Caki2 (cell line): Measurements from ENCODE around the gene FFAR2. TPM values are rescaled to one million over a fixed set of nuclear protein-coding genes. Genes with fewer than 3 reads are reported as not detected.

Experiments
- DNase-seq: peaks from one replicate; pipeline ENCODE4 v3.0.0-alpha.2; 2015; ENCODE audit warnings: low read depth
- in situ Hi-C: cut with HindIII; loops from 2 replicates; pipeline ENCODE4 v1.10.0; 2016; ENCODE audit warnings: low sequenced_read_pairs, low pct_unique_long_range_greater_than_20kb, mixed read lengths
- total RNA-seq: library from RNA; depleted of rRNA; stranded (reverse); fragments of >200 nt; shearing (Covaris generic); gene quantifications from 2 replicates; pipeline ENCODE4 v1.2.3, GENCODE V29; 2014; ENCODE audit warnings: low replicate concordance; rRNA removed

Gene FFAR2
- total RNA-seq, 1 experiment from 2014 or later: not detected

DNA sequence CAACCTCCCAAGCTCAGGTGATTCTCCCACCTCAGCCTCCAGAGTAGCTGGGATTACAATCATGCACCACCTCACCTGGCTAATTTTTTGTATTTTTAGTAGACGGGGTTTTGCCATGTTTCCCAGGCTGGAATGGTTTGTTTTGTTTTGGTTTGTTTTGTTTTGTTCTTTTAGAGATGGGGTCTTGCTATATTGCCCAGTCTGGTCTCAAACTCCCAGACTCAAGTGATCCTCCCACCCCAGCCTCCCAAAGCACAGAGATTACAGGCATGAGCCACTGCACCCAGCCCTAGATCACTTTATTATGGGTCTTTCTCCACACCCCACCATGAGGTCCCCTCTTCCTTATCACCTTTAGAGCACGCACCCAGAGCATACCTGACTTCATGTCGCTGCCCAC, 50.2 kb downstream of the FFAR2 start:
- no peak for DNase-seq
- in situ Hi-C loops: no loop called here

DNA sequence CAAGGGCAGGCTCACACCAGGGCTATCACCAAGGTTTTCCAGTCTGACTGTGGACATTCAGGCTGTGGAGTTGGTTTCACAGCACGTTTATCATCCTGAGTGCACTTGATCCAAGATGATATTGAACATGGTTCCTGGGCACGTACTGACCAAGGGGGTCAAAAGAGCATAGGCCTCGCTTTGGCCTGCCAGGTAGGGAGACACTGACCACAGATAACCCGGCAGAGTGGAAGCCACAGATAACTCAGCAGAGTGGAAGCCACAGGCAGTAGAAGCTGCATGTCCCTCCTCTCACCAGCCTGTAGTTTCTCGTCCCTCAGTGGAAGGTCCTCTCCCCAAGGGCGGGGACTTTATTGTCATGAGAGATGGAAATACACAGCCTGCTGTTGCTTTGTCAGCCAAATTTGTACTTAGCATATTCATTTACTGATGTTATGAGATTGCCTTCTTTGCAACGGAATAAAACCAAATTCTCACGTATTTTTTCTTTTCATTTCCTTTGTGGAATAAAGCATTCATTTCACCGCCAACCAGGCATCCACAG, 51.0 kb downstream of the FFAR2 start:
- in situ Hi-C loops: no loop called here
- no peak for DNase-seq

DNA sequence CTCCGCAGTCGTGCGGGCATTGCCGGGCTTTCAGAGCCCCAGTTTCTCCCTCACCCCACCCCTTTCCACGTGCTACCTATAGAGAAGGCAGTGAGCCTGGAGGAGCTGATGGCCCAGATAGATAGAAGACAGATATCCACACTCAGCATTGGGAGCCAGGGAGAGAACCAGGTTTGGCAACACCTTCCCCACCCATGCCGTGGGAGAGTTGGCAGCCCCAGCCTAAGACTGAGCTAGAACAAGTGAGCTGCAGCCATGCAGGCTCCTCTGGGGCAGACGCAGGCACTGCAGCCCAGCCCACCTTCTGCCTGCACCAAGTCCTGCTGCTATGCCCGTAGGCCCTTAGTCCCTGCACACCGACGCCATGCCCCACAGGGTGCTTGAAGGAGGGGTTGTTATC, 52.6 kb downstream of the FFAR2 start:
- in situ Hi-C loops: no loop called here
- no peak for DNase-seq

Other genes with a start within 250 kb of the FFAR2 start
- not detected in 2 replicates for gene FAM187B, start 219.5 kb upstream of the FFAR2 start, total RNA-seq
- gene LSR, start 199.3 kb upstream of the FFAR2 start, total RNA-seq: 13.0 and 33.0 TPM in 2 replicates
- 111 and 128 TPM in 2 replicates for gene USF2, start 179.3 kb upstream of the FFAR2 start, total RNA-seq
- 0.06 TPM in 1 of 2 replicates, not detected in the other for gene HAMP, start 165.7 kb upstream of the FFAR2 start, total RNA-seq
- gene MAG, start 156.1 kb upstream of the FFAR2 start, total RNA-seq: 5.7 and 10.4 TPM in 2 replicates
- gene CD22, start 119.1 kb upstream of the FFAR2 start, total RNA-seq: 15.4 and 20.6 TPM in 2 replicates
- 1.7 and 6.1 TPM in 2 replicates for gene FFAR1, start 100.4 kb upstream of the FFAR2 start, total RNA-seq
- gene FFAR3, start 89.8 kb upstream of the FFAR2 start, total RNA-seq: not detected in 2 replicates
- gene GPR42, start 77.2 kb upstream of the FFAR2 start, total RNA-seq: not detected in 2 replicates
- gene KRTDAP, start 42.2 kb downstream of the FFAR2 start, total RNA-seq: not detected in 2 replicates
- not detected in 2 replicates for gene DMKN, start 65.4 kb downstream of the FFAR2 start, total RNA-seq
- not detected in 2 replicates for gene SBSN, start 80.1 kb downstream of the FFAR2 start, total RNA-seq
- gene GAPDHS, start 85.2 kb downstream of the FFAR2 start, total RNA-seq: not detected in 2 replicates
- 218 and 221 TPM in 2 replicates for gene TMEM147, start 97.4 kb downstream of the FFAR2 start, total RNA-seq
- gene ATP4A, start 115.4 kb downstream of the FFAR2 start, total RNA-seq: not detected in 2 replicates
- not detected in 2 replicates for gene PMIS2, start 137.9 kb downstream of the FFAR2 start, total RNA-seq
- 28.8 and 34.4 TPM in 2 replicates for gene HAUS5, start 164.5 kb downstream of the FFAR2 start, total RNA-seq
- 171 and 180 TPM in 2 replicates for gene RBM42, start 180.8 kb downstream of the FFAR2 start, total RNA-seq
- 0.64 TPM in 1 of 2 replicates, not detected in the other for gene ETV2, start 193.5 kb downstream of the FFAR2 start, total RNA-seq
- 438 and 558 TPM in 2 replicates for gene COX6B1, start 200.1 kb downstream of the FFAR2 start, total RNA-seq
- not detected in 2 replicates for gene UPK1A, start 218.3 kb downstream of the FFAR2 start, total RNA-seq